Measurements from ENCODE around the gene ZNF80. TPM values are rescaled to one million over a fixed set of nuclear protein-coding genes. Genes with fewer than 3 reads are reported as not detected.
"Not testable (repeated sequence)": the region's sequence is repeated elsewhere in the genome, so short reads cannot be mapped to it uniquely, and the experiment has no call there.

ZNF80 gene
- total RNA-seq, 2 donors from 2014 or later = 0.65 to 0.97 TPM

DNA sequence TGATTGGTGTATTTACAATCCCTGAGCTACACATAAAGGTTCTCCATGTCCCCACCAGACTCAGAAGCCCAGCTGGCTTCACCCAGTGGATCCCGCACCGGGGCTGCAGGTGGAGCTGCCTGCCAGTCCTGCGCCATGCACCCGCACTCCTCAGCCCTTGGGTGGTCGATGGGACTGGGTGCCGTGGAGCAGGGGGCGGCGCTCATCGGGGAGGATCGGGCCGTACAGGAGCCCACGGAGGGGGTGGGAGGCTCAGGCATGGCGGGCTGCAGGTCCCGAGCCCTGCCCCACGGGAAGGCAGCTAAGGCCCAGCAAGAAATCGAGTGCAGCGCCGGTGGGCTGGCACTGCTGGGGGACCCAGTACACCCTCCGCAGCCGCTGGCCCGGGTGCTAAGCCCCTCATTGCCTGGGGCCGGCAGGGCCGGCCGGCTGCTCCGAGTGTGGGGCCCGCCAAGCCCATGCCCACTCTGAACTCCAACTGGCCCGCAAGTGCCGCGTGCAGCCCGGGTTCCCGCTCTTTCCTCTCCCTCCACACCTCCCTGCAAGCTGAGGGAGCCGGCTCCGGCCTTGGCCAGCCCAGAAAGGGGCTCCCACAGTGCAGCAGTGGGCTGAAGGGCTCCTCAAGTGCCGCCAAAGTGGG, 888 bp upstream of the ZNF80 start:
- H3K4me3 Mint-ChIP-seq; DNase-seq; H3K36me3 Mint-ChIP-seq (ENCODE audit: low read depth); H3K9me3 ChIP-seq (ENCODE audit: control insufficient read depth, low read length, poor library complexity, severe bottlenecking); H3K27ac Mint-ChIP-seq; H3K27me3 Mint-ChIP-seq; ATAC-seq: not testable (repeated sequence)
- H3K4me1 Mint-ChIP-seq = peaks cover 15% of the 10 kb centered on the region

DNA sequence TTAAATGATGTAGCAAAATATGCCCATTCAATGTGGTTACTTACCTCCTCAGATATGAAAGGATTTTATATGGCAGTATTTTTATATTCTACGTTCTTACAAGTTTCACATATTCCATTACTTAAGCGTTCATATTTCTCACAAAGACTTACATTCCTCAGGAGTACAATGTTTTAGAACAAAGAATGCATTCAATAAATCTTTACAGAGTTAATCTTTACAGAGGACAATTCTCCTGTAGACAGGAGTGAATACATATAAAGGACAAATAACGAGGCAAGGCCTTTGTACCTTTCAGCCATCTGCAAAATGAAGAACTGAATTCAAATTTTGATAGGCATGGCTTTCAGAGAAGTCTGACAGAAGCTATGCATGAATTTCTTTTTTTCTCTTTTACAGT, 1.9 kb downstream of the ZNF80 start:
- no peaks in the 10 kb centered on the region for H3K9me3 ChIP-seq (ENCODE audit: control insufficient read depth, low read length, poor library complexity, severe bottlenecking)
- DNase-seq (no peak), ATAC-seq (no peak)
- Mint-ChIP-seq H3K36me3 (ENCODE audit: low read depth) (no peaks in the 10 kb centered on the region), H3K27ac (peak overlapping the region; percentile 74), H3K27me3 (no peaks in the 10 kb centered on the region), H3K4me3 (peak overlapping the region; percentile 7), H3K4me1 (peaks cover 39% of the 10 kb centered on the region)

DNA sequence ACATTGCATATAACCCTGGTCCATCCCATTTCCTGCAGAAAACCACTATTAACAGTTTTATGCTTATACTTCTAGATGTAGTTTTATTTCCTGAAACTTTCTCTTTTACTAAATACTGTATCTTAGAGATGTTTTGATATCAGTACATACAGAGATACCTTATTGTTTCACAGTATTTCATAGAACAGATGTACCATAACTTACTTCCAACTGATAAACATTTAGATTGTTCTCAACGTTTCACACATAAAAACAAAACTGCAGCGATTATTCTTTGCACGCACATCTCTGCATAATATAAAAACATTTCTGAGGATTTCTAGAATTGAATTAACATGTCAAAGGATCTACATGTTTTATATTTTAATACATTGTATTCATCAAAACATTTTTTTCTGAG, 2.6 kb downstream of the ZNF80 start:
- DNase-seq (no peak), ATAC-seq (no peak)
- peaks cover 40% of the 10 kb centered on the region for H3K4me1 Mint-ChIP-seq
- no peak overlapping the region for H3K4me3 Mint-ChIP-seq
- peak overlapping the region; percentile 74 for H3K27ac Mint-ChIP-seq
- H3K36me3 Mint-ChIP-seq (ENCODE audit: low read depth) = no peaks in the 10 kb centered on the region
- no peaks in the 10 kb centered on the region for H3K9me3 ChIP-seq (ENCODE audit: control insufficient read depth, low read length, poor library complexity, severe bottlenecking)
- no peaks in the 10 kb centered on the region for H3K27me3 Mint-ChIP-seq

GRCh38 chr3:114231616-114232015, 5.8 kb downstream of the ZNF80 start:
- DNase-seq (no peak), ATAC-seq (peak; percentile 79)
- peak overlapping the region; percentile 83 for H3K27ac Mint-ChIP-seq
- peak overlapping the region; percentile 66 for H3K4me3 Mint-ChIP-seq
- H3K4me1 Mint-ChIP-seq = peaks cover 40% of the 10 kb centered on the region
- H3K27me3 Mint-ChIP-seq = no peaks in the 10 kb centered on the region
- no peaks in the 10 kb centered on the region for H3K9me3 ChIP-seq (ENCODE audit: control insufficient read depth, low read length, poor library complexity, severe bottlenecking)
- H3K36me3 Mint-ChIP-seq (ENCODE audit: low read depth) = no peaks in the 10 kb centered on the region

DNA sequence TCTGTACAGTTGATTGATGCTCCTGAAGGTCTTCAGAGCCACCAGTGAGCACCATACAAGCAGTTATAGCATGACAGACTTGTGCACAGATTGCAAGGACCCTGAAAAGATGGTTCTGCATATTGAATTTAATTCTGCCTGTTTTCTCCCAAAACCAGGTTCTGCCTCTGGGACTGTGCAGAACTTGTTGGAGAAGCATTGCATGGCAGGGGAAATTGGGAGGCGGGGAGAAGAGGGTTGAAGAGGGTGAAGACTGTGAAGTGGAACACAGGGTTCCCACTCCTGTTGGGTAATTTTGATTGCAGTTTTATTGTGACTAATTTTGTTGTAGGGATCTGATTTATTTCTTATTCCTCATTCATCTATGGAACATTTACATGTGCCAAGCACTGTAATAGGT, 10.3 kb downstream of the ZNF80 start:
- Mint-ChIP-seq H3K27me3 (no peaks in the 10 kb centered on the region), H3K27ac (peak overlapping the region; percentile 89), H3K4me3 (no peak overlapping the region), H3K4me1 (peaks cover 43% of the 10 kb centered on the region), H3K36me3 (ENCODE audit: low read depth) (peaks cover 7% of the 10 kb centered on the region)
- H3K9me3 ChIP-seq (ENCODE audit: control insufficient read depth, low read length, poor library complexity, severe bottlenecking) = peaks cover 5% of the 10 kb centered on the region
- ATAC-seq (no peak), DNase-seq (no peak)

- no peak for ATAC-seq
These were observed 11.1 kb downstream of the ZNF80 start for GRCh38 chr3:114226313-114226712.

DNA sequence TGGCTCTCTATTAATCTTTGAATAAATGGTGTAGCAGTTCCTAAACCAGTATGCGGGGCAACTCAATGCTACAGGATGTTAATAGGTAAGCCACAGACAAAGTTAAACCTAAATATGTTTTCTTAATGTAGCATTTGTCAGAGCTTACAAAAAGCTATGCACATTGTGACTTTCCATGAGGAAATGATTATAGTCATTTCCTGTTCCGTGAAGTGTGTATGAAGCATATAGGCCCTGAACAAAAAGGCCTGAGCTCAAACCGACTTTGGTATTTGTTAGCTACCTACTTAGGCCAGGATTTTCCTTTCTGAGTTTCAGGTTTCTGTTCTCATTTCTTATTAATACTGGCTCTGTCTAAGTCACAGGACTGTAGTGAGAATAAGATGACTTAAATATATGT, 14.2 kb downstream of the ZNF80 start:
- H3K4me1 Mint-ChIP-seq = peaks cover 43% of the 10 kb centered on the region
- peaks cover 7% of the 10 kb centered on the region for H3K36me3 Mint-ChIP-seq (ENCODE audit: low read depth)
- no peaks in the 10 kb centered on the region for H3K27me3 Mint-ChIP-seq
- H3K4me3 Mint-ChIP-seq = peak overlapping the region; percentile 39
- DNase-seq = no peak
- H3K27ac Mint-ChIP-seq = peak overlapping the region; percentile 95
- peaks cover 5% of the 10 kb centered on the region for H3K9me3 ChIP-seq (ENCODE audit: control insufficient read depth, low read length, poor library complexity, severe bottlenecking)
- ATAC-seq = peak; percentile 54

More at GRCh38 chr3:114226313-114226712, 11.1 kb downstream of the ZNF80 start:
- Mint-ChIP-seq H3K4me3 (peak overlapping the region; percentile 68), H3K27ac (peak overlapping the region; percentile 89), H3K4me1 (peaks cover 43% of the 10 kb centered on the region), H3K36me3 (ENCODE audit: low read depth) (peaks cover 7% of the 10 kb centered on the region), H3K27me3 (no peaks in the 10 kb centered on the region)
- H3K9me3 ChIP-seq (ENCODE audit: control insufficient read depth, low read length, poor library complexity, severe bottlenecking) = peaks cover 5% of the 10 kb centered on the region
- DNase-seq = no peak

- H3K4me1 Mint-ChIP-seq = peaks cover 47% of the 10 kb centered on the region
- DNase-seq = no peak
- peaks cover 5% of the 10 kb centered on the region for H3K9me3 ChIP-seq (ENCODE audit: control insufficient read depth, low read length, poor library complexity, severe bottlenecking)
- H3K4me3 Mint-ChIP-seq = no peak overlapping the region
- peaks cover 7% of the 10 kb centered on the region for H3K36me3 Mint-ChIP-seq (ENCODE audit: low read depth)
- ATAC-seq = peak; percentile 37
- H3K27me3 Mint-ChIP-seq = no peaks in the 10 kb centered on the region
- peak overlapping the region; percentile 95 for H3K27ac Mint-ChIP-seq
These were observed 15.5 kb downstream of the ZNF80 start for GRCh38 chr3:114221881-114222264.

DNA sequence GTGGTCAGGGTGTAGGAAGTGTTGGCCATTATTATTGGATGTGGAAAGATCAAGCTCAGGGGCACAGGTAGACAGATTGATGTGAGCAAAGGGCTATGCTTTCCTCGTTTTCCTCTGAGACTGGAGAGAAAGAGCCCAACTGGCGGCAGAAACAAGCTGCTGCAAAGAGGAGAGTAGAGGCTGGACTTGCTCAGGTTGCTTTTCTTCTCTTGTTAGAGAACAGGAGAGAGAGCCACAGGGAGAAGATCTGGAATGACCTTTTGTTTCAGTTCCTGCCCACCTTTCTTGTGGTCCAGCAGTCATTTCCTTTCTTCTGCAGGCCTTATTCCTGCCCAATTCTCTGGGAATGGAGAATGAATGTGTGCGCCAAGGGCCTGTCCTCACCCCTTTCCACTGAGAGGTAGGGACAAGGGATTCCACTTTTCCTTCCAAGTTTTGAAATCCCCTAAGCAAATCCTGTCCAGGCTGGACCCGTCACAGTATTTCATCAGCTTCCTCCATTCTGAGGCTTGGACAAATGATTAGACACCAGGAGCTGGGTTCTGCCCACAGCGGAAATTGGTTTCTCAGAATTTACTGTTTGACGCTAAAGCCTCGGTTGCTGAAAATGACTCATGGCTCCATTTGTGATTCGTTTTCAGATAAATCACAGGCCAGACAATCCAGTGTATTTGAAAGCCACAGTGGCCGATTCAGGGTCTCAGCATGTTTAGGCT, 16.1 kb downstream of the ZNF80 start:
- Mint-ChIP-seq H3K4me3 (peak overlapping the region; percentile 41), H3K36me3 (ENCODE audit: low read depth) (peaks cover 5% of the 10 kb centered on the region), H3K4me1 (peaks cover 44% of the 10 kb centered on the region), H3K27ac (peak overlapping the region; percentile 95), H3K27me3 (no peaks in the 10 kb centered on the region)
- peak; percentile 73 for ATAC-seq
- H3K9me3 ChIP-seq (ENCODE audit: control insufficient read depth, low read length, poor library complexity, severe bottlenecking) = peaks cover 5% of the 10 kb centered on the region
- peak in 1 of 3 donors; percentile 26 for DNase-seq

GRCh38 chr3:114219741-114220140, 17.6 kb downstream of the ZNF80 start:
- no peaks in the 10 kb centered on the region for H3K9me3 ChIP-seq (ENCODE audit: control insufficient read depth, low read length, poor library complexity, severe bottlenecking)
- peaks cover 35% of the 10 kb centered on the region for H3K4me1 Mint-ChIP-seq
- peak overlapping the region; percentile 55 for H3K4me3 Mint-ChIP-seq
- H3K27ac Mint-ChIP-seq = peak overlapping the region; percentile 74
- H3K27me3 Mint-ChIP-seq = no peaks in the 10 kb centered on the region
- no peaks in the 10 kb centered on the region for H3K36me3 Mint-ChIP-seq (ENCODE audit: low read depth)
- ATAC-seq (no peak), DNase-seq (no peak)

- H3K36me3 Mint-ChIP-seq (ENCODE audit: low read depth) = no peaks in the 10 kb centered on the region
- no peak overlapping the region for H3K4me3 Mint-ChIP-seq
- no peaks in the 10 kb centered on the region for H3K9me3 ChIP-seq (ENCODE audit: control insufficient read depth, low read length, poor library complexity, severe bottlenecking)
- no peak for ATAC-seq
- H3K27ac Mint-ChIP-seq = peak overlapping the region; percentile 74
- peaks cover 35% of the 10 kb centered on the region for H3K4me1 Mint-ChIP-seq
- DNase-seq = no peak
- H3K27me3 Mint-ChIP-seq = no peaks in the 10 kb centered on the region
These were observed 18.7 kb downstream of the ZNF80 start for GRCh38 chr3:114218578-114219185.

DNA sequence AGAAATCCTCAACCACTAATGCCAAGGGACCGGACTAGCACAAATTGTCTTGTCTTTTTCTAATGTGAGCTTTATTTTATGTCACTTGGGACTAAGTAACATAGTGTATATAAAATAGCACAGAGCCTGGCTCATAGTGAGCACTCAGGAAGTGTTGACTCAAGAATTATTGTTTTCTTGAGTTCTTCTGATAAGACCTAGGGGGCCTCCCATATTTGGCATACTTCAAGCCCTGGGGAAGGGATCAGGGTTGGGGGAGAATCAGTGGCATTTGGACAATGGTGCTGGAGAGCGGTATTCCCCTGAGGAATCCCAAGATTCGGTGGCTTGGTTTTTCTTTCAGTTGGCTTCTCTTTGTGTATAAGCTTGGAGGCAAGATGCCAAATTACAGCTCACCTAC, 19.4 kb downstream of the ZNF80 start:
- Mint-ChIP-seq H3K4me3 (no peak overlapping the region), H3K27me3 (no peaks in the 10 kb centered on the region), H3K4me1 (peaks cover 37% of the 10 kb centered on the region), H3K27ac (no peak overlapping the region), H3K36me3 (ENCODE audit: low read depth) (no peaks in the 10 kb centered on the region)
- no peaks in the 10 kb centered on the region for H3K9me3 ChIP-seq (ENCODE audit: control insufficient read depth, low read length, poor library complexity, severe bottlenecking)
- no peak for DNase-seq
- no peak for ATAC-seq

GRCh38 chr3:114217266-114217665, 20.1 kb downstream of the ZNF80 start:
- H3K9me3 ChIP-seq (ENCODE audit: control insufficient read depth, low read length, poor library complexity, severe bottlenecking) = no peaks in the 10 kb centered on the region
- ATAC-seq (no peak), DNase-seq (no peak)
- H3K27me3 Mint-ChIP-seq = no peaks in the 10 kb centered on the region
- no peak overlapping the region for H3K27ac Mint-ChIP-seq
- no peaks in the 10 kb centered on the region for H3K36me3 Mint-ChIP-seq (ENCODE audit: low read depth)
- no peak overlapping the region for H3K4me3 Mint-ChIP-seq
- H3K4me1 Mint-ChIP-seq = peaks cover 35% of the 10 kb centered on the region
